GM12878 (cell line): ENCODE measurements around the gene PLGRKT. TPM values are rescaled to one million over a fixed set of nuclear protein-coding genes. Genes with fewer than 3 reads are reported as not detected.
A peak's percentile ranks its signal among the peaks of the same experiment; 100 is the strongest.

Experiments
- ATAC-seq: fragments of 200-7000 bp; cut with Tn5 transposase; 3 replicates; pipeline ENCODE4 v1.9.1; 2020; ENCODE audit warnings: mild to moderate bottlenecking, moderate library complexity
- BruUV-seq: library from RNA; stranded (reverse); fragments of 400-500 nt; replicated peaks from 2 replicates; lab custom pipeline; 2021; lab: Mats Ljungman, UMichigan
- CTCF ChIA-PET: fragments of 300-600 bp; sonication (Branson Sonifier 250); formaldehyde crosslinking; extraction: SDS; loops from one replicate; lab custom pipeline; 2021; ENCODE audit warnings: inconsistent platforms; lab: Yijun Ruan, JAX
- POLR2A ChIA-PET: fragments of 350-600 bp; formaldehyde crosslinking; extraction: SDS; loops from one replicate; lab custom pipeline; 2021; ENCODE audit warnings: inconsistent platforms; lab: Charles Lee
- RAD21 ChIA-PET: fragments of 300-600 bp; sonication (Branson Sonifier 250); formaldehyde crosslinking; loops from one replicate; lab custom pipeline; 2023; ENCODE audit warnings: antibody characterized with exemption; ENCODE audit not compliant: unreplicated experiment; lab: Charles Lee
- SMC1A ChIA-PET: fragments of 300-600 bp; sonication (Branson Sonifier 250); formaldehyde crosslinking; loops from one replicate; lab custom pipeline; 2023; ENCODE audit not compliant: unreplicated experiment, uncharacterized antibody; lab: Charles Lee
- DNase-seq: peaks from one replicate; pipeline ENCODE4 v3.0.0-alpha.2; 2011; ENCODE audit warnings: low read depth, low spot score
- FAIRE-seq: peaks from 3 replicates; lab custom pipeline; 2011; peaks lifted over from hg19 to GRCh38; lab: Jason Lieb, UNC
- H2AFZ ChIP-seq: 2 replicates; pipeline ENCODE4 v1.6.0; 2011; ENCODE audit warnings: low read depth, low read length, control low read depth; ENCODE audit not compliant: control insufficient read depth
- H3K27ac ChIP-seq: 2 replicates; pipeline ENCODE4 v1.5.1; 2011; ENCODE audit warnings: control low read depth; ENCODE audit not compliant: control insufficient read depth, insufficient read depth
- H3K27me3 ChIP-seq, 2 experiments: replicated peaks in 1 of 2; 2 replicates each; pipeline versions ENCODE4 v1.6.0 to v1.6.1; 2011; ENCODE audit warnings: low read length in 1 of 2; ENCODE audit not compliant: control insufficient read depth in 2 of 2, insufficient read depth in 2 of 2
- H3K36me3 ChIP-seq, 2 experiments: 2 replicates each; pipeline ENCODE4 v1.5.1; 2011; ENCODE audit warnings: low read length in 1 of 2; ENCODE audit not compliant: control insufficient read depth in 2 of 2, insufficient read depth in 2 of 2
- H3K4me1 ChIP-seq: 2 replicates; pipeline ENCODE4 v1.6.1; 2011; ENCODE audit warnings: mild to moderate bottlenecking, low read length, moderate library complexity, mixed read lengths; ENCODE audit not compliant: control insufficient read depth, insufficient read depth
- H3K4me2 ChIP-seq: 2 replicates; pipeline ENCODE4 v1.6.0; 2011; ENCODE audit warnings: control low read depth; ENCODE audit not compliant: control insufficient read depth, insufficient read depth
- H3K4me3 ChIP-seq: fragments of 200-600 bp; sonication (generic); 2 replicates; pipeline ENCODE4 v1.5.1; 2016
- H3K79me2 ChIP-seq: 2 replicates; pipeline ENCODE4 v1.6.0; 2011; ENCODE audit warnings: low read length; ENCODE audit not compliant: control insufficient read depth, insufficient read depth
- H3K9ac ChIP-seq: 2 replicates; pipeline ENCODE4 v1.8.0; 2011; ENCODE audit warnings: low read length, control low read depth, mixed read lengths; ENCODE audit not compliant: control insufficient read depth, insufficient read depth
- H3K9me3 ChIP-seq: replicated peaks from 3 replicates; pipeline ENCODE4 v1.5.1; 2011; ENCODE audit warnings: mild to moderate bottlenecking, low read length; ENCODE audit not compliant: control insufficient read depth, insufficient read depth
- H4K20me1 ChIP-seq: 2 replicates; pipeline ENCODE4 v1.6.0; 2011; ENCODE audit not compliant: control insufficient read depth, insufficient read depth
- BACH1 ChIP-seq: fragments of 450-650 bp; IDR thresholded peaks from 2 replicates; pipeline ENCODE4 v1.6.1; 2017; ENCODE audit warnings: mild to moderate bottlenecking, borderline replicate concordance
- BCL11A ChIP-seq: IDR thresholded peaks from 2 replicates; pipeline ENCODE4 v1.6.1; 2011; ENCODE audit warnings: low read depth, low read length
- BCL3 ChIP-seq: IDR thresholded peaks from 2 replicates; pipeline ENCODE4 v1.6.1; 2011; ENCODE audit warnings: borderline replicate concordance, low read depth, mild to moderate bottlenecking, moderate library complexity, low read length; ENCODE audit not compliant: insufficient read depth, poor library complexity, severe bottlenecking
- CBFB ChIP-seq: IDR thresholded peaks from 2 replicates; pipeline ENCODE4 v1.6.1; 2016; ENCODE audit warnings: antibody characterized with exemption, low read depth
- CHD1 ChIP-seq: IDR thresholded peaks from 2 replicates; pipeline ENCODE4 v1.6.1; 2012; ENCODE audit warnings: low read depth, low read length, improper control_type of control experiment
- CREM ChIP-seq: IDR thresholded peaks from 2 replicates; pipeline ENCODE4 v1.6.1; 2014; ENCODE audit warnings: antibody characterized with exemption, low read depth
- EED ChIP-seq: sonication (generic); IDR thresholded peaks from 2 replicates; pipeline ENCODE4 v1.6.1; 2016; ENCODE audit warnings: antibody characterized with exemption, low read depth
- ETV6 ChIP-seq, 2 experiments: fragments of 450-650 bp in 1 of 2; IDR thresholded peaks in 1 of 2; conservative IDR thresholded peaks in 1 of 2; 2 replicates each; pipeline ENCODE4 v1.6.1; 2014; ENCODE audit warnings: antibody characterized with exemption in 1 of 2, borderline replicate concordance in 1 of 2, low read depth in 1 of 2, mild to moderate bottlenecking in 1 of 2, moderate library complexity in 1 of 2
- GABPA ChIP-seq: IDR thresholded peaks from 2 replicates; pipeline ENCODE4 v1.6.1; 2014; ENCODE audit warnings: antibody characterized with exemption, low read depth, mild to moderate bottlenecking, inconsistent platforms
- IKZF1 ChIP-seq: fragments of 450-650 bp; conservative IDR thresholded peaks from 2 replicates; pipeline ENCODE4 v1.6.1; 2017; ENCODE audit warnings: antibody characterized with exemption, mild to moderate bottlenecking
- IRF4 ChIP-seq: IDR thresholded peaks from 2 replicates; pipeline ENCODE4 v1.6.1; 2011; ENCODE audit warnings: low read depth, low read length
- JUNB ChIP-seq: IDR thresholded peaks from 2 replicates; pipeline ENCODE4 v1.6.1; 2016; ENCODE audit warnings: antibody characterized with exemption, mild to moderate bottlenecking
- KDM1A ChIP-seq: fragments of 200-600 bp; sonication (generic); IDR thresholded peaks from 2 replicates; pipeline ENCODE4 v1.6.1; 2016; ENCODE audit warnings: borderline replicate concordance
- MYC ChIP-seq: IDR thresholded peaks from 2 replicates; pipeline ENCODE4 v1.6.1; 2011; ENCODE audit warnings: mild to moderate bottlenecking, low read length, moderate library complexity, inconsistent platforms; ENCODE audit not compliant: insufficient read depth, insufficient replicate concordance, insufficient read length, severe bottlenecking
- NFIC ChIP-seq: IDR thresholded peaks from 2 replicates; pipeline ENCODE4 v1.6.1; 2012; ENCODE audit warnings: low read depth, mild to moderate bottlenecking, inconsistent platforms, low read length, moderate library complexity
- PAX5 ChIP-seq: IDR thresholded peaks from 2 replicates; pipeline ENCODE4 v1.6.1; 2011; ENCODE audit warnings: low read depth, low read length, borderline replicate concordance
- PBX3 ChIP-seq: IDR thresholded peaks from 2 replicates; pipeline ENCODE4 v1.6.1; 2011; ENCODE audit warnings: mild to moderate bottlenecking, low read depth, low read length, moderate library complexity; ENCODE audit not compliant: insufficient replicate concordance
- RUNX3 ChIP-seq: IDR thresholded peaks from 2 replicates; pipeline ENCODE4 v1.6.1; 2012; ENCODE audit warnings: low read length, inconsistent platforms
- SPI1 ChIP-seq: IDR thresholded peaks from 2 replicates; pipeline ENCODE4 v1.6.1; 2011; ENCODE audit warnings: low read depth, mild to moderate bottlenecking, low read length, moderate library complexity, borderline replicate concordance; ENCODE audit not compliant: insufficient read depth
- SREBF2 ChIP-seq: IDR thresholded peaks from 2 replicates; pipeline ENCODE4 v1.6.1; 2012; ENCODE audit warnings: mild to moderate bottlenecking, low read length
- SUZ12 ChIP-seq: fragments of 200-600 bp; sonication (generic); IDR thresholded peaks from one replicate; pipeline ENCODE4 v1.6.1; 2018; ENCODE audit warnings: antibody characterized with exemption, mild to moderate bottlenecking; ENCODE audit not compliant: unreplicated experiment
- TCF7 ChIP-seq: IDR thresholded peaks from 2 replicates; pipeline ENCODE4 v1.6.1; 2014; ENCODE audit warnings: antibody characterized with exemption, borderline replicate concordance
- WGBS: methylation state at CpG from one replicate; pipeline ENCODE4 v1.1.6; 2016; ENCODE audit warnings: low lambda C conversion rate; ENCODE audit not compliant: insufficient replicate concordance, insufficient coverage; ENCODE audit errors: missing lambda C conversion rate; 5-methylcytosine and 5-hydroxymethylcytosine counted together
- in situ Hi-C: fragments of 300-500 bp; cut with MboI; formaldehyde crosslinking; loops from 9 replicates; pipeline ENCODE4 v1.14.3; 2018; ENCODE audit warnings: mixed read lengths
- intact Hi-C: fragments of 100-400 bp; cut with micrococcal nuclease; formaldehyde crosslinking; loops from one replicate; pipeline ENCODE4 v1.14.2; 2022; ENCODE audit not compliant: unreplicated experiment
- polyA plus RNA-seq, 11 experiments: library from polyadenylated mRNA; depleted of rRNA in 4 of 11; unstranded in 6 of 11; stranded (reverse) in 5 of 11; fragments of >200 nt; fragmentation: Nextera tagmentation in 4 of 11; fragmentation: Illumina TruSeq in 1 of 11; extraction: Ambion mirVana in 4 of 11; extraction: Trizol in 1 of 11; gene quantifications; 1 replicate in 1 of 11; 2 replicates in 10 of 11; pipeline versions ENCODE4 v1.2.1 to v1.2.3, GENCODE V29; 2011 to 2016; ENCODE audit warnings: inconsistent platforms in 2 of 11, missing spikeins in 2 of 11, low read depth in 1 of 11
- total RNA-seq, 4 experiments: library from RNA; depleted of rRNA in 3 of 4; stranded (reverse); fragments of >200 nt in 3 of 4; fragmentation: Illumina TruSeq in 1 of 4; extraction: Trizol in 1 of 4; gene quantifications; 2 replicates each; pipeline versions ENCODE4 v1.2.1 to v1.2.3, GENCODE V29; 2013 to 2021

PLGRKT gene
- total and polyA plus RNA-seq, 10 of the 15 experiments (the other 5 are each of a cell fraction or from before 2014, with no cell fraction given) = 25.2 to 72.3 (median 38.4) TPM

- POLR2A ChIA-PET = no interaction called here
- no TSS peak for BruUV-seq
- TF ChIP-seq MYC (no peak), SREBF2 (no peak), SUZ12 (no peak), CHD1 (no peak), PBX3 (no peak), KDM1A (no peak), JUNB (peak; percentile 85), IRF4 (peak; percentile 75), IKZF1 (peak; percentile 41; the same call in 1 of the 2 replicates), BACH1 (no peak), NFIC (peak; percentile 75; the same call in 1 of the 2 replicates), RUNX3 (peak; percentile 97), GABPA (no peak), ETV6 (conservative IDR thresholded peaks at IDR 0.05 in 1 of 2, IDR thresholded peaks at IDR 0.05 in 1 of 2; ENCODE audit: borderline replicate concordance in 1 of 2, low read depth in 1 of 2) (peak in 1 of 2 experiments; percentile 49; a peak in 1 of 4 replicates), EED (peak; percentile 78), SPI1 (no peak), PAX5 (0 out of 2 replicates have a peak, but pooled peaks have one; percentile 29), CBFB (peak; percentile 70; the same call in 1 of the 2 replicates), BCL3 (peak; percentile 23), BCL11A (peak; percentile 53; the same call in 1 of the 2 replicates), TCF7 (peak; percentile 83), CREM (peak; percentile 76)
Measured at GRCh38 chr9:5389109-5389732, 48.5 kb downstream of the PLGRKT start.

More at GRCh38 chr9:5389109-5389732, 48.5 kb downstream of the PLGRKT start:
- Histone ChIP-seq H3K9ac (no peak overlapping the region), H3K36me3 (no peaks in the 10 kb centered on the region), H3K4me3 (no peak overlapping the region), H3K4me1 (peaks cover 9% of the 10 kb centered on the region; the same call in 1 of the 2 replicates), H2AFZ (no peak overlapping the region), H3K79me2 (no peaks in the 10 kb centered on the region), H3K4me2 (no peak overlapping the region), H3K27me3 (no peaks in the 10 kb centered on the region), H3K9me3 (no peaks in the 10 kb centered on the region), H3K27ac (no peak overlapping the region), H4K20me1 (no peaks in the 10 kb centered on the region)
- ChIA-PET RAD21 (no interaction called here), CTCF (no interaction called here), SMC1A (interaction anchor here (0.8 to 1.4 kb wide), 3 partner anchors 23 to 131 kb away, joined by 3 read pairs; no protein-coding TSS in a partner anchor)
- in situ Hi-C loops (no loop called here), intact Hi-C loops (no loop called here)
- DNase-seq (peak; percentile 45), ATAC-seq (peak; percentile 87), FAIRE-seq (peak; percentile 13)
- 33% methylated on average over 3 of the region's 3 CpGs for WGBS
